Neural crest cell (in vitro differentiated cells): ENCODE results near the gene TMEM140. TPM values are rescaled to one million over a fixed set of nuclear protein-coding genes. Genes with fewer than 3 reads are reported as not detected.

Source experiments
- DNase-seq: peaks from one replicate; pipeline ENCODE4 v3.0.0; 2021; ENCODE audit warnings: low read depth, mixed read lengths, low spot score
- H3K27ac Mint-ChIP-seq: one replicate; pipeline ENCODE4 v1.8.0; 2021; ENCODE audit warnings: mild to moderate bottlenecking, mixed read lengths; ENCODE audit not compliant: unreplicated experiment
- H3K27me3 Mint-ChIP-seq: 2 replicates; pipeline ENCODE4 v1.8.0; 2021; ENCODE audit warnings: low read depth, mild to moderate bottlenecking, mixed read lengths
- H3K36me3 Mint-ChIP-seq: 2 replicates; pipeline ENCODE4 v1.8.0; 2021; ENCODE audit warnings: low read depth, mild to moderate bottlenecking, mixed read lengths
- H3K4me1 Mint-ChIP-seq: 2 replicates; pipeline ENCODE4 v1.8.0; 2021; ENCODE audit warnings: mixed read lengths
- H3K4me3 Mint-ChIP-seq: one replicate; pipeline ENCODE4 v1.8.0; 2021; ENCODE audit warnings: mild to moderate bottlenecking, mixed read lengths
- H3K9me3 Mint-ChIP-seq: 2 replicates; pipeline ENCODE4 v1.8.0; 2021; ENCODE audit warnings: mixed read lengths
- total RNA-seq: library from RNA; stranded (reverse); gene quantifications from 2 replicates; pipeline ENCODE4 v1.2.1, GENCODE V29; 2021
- TF ChIP-seq, protein P1 (sequence below): fragments of 200-600 bp; sonication (generic); conservative IDR thresholded peaks from 2 replicates; pipeline ENCODE4 v1.5.0; 2021; ENCODE audit warnings: antibody characterized with exemption, mild to moderate bottlenecking

The TMEM140 gene
- total RNA-seq, 1 donor from 2014 or later: 0.12 TPM

DNA sequence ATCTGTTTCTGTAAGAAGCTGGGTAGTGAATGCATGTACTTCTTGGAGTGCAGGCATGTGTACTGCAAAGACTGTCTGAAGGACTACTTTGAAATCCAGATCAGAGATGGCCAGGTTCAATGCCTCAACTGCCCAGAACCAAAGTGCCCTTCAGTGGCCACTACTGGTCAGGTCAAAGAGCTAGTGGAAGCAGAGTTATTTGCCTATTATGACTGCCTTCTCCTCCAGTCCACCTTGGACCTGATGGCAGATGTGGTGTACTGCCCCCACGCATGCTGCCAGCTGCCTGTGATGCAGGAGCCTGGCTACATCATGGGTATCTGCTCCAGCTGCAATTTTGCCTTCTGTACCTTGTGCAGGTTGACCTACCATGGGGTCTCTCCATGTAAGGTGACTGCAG, 18.9 kb upstream of the TMEM140 start:
- Mint-ChIP-seq H3K4me1 (no peaks in the 10 kb centered on the region), H3K36me3 (peaks cover 7% of the 10 kb centered on the region), H3K27me3 (no peaks in the 10 kb centered on the region), H3K27ac (no peak overlapping the region), H3K4me3 (no peak overlapping the region), H3K9me3 (peaks cover 5% of the 10 kb centered on the region)
- TF ChIP-seq, protein P1, sequence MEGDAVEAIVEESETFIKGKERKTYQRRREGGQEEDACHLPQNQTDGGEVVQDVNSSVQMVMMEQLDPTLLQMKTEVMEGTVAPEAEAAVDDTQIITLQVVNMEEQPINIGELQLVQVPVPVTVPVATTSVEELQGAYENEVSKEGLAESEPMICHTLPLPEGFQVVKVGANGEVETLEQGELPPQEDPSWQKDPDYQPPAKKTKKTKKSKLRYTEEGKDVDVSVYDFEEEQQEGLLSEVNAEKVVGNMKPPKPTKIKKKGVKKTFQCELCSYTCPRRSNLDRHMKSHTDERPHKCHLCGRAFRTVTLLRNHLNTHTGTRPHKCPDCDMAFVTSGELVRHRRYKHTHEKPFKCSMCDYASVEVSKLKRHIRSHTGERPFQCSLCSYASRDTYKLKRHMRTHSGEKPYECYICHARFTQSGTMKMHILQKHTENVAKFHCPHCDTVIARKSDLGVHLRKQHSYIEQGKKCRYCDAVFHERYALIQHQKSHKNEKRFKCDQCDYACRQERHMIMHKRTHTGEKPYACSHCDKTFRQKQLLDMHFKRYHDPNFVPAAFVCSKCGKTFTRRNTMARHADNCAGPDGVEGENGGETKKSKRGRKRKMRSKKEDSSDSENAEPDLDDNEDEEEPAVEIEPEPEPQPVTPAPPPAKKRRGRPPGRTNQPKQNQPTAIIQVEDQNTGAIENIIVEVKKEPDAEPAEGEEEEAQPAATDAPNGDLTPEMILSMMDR: no peak
- DNase-seq: no peak

DNA sequence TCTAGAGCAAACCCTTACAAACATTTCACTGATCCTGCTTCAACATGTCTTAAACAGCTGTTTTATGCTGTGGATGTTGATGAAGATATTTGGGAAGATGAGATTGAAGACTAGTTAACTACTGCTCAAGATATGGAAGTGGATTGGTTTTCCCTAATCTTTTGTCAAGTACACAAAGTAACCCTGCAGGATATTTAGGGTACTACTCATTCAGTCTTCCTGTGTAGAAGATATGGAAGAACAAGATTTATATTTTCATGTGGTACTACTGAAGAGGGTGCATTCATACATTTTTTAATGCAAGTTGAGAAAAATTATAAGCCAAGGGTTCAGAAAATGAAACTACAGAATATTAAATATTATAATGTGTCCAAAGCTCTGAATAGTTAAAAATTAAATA, 18.3 kb upstream of the TMEM140 start:
- Mint-ChIP-seq H3K9me3 (peaks cover 4% of the 10 kb centered on the region), H3K27me3 (no peaks in the 10 kb centered on the region), H3K27ac (no peak overlapping the region), H3K4me3 (no peak overlapping the region), H3K4me1 (no peaks in the 10 kb centered on the region), H3K36me3 (peaks cover 5% of the 10 kb centered on the region)
- TF ChIP-seq, protein P1: no peak
- no peak for DNase-seq

DNA sequence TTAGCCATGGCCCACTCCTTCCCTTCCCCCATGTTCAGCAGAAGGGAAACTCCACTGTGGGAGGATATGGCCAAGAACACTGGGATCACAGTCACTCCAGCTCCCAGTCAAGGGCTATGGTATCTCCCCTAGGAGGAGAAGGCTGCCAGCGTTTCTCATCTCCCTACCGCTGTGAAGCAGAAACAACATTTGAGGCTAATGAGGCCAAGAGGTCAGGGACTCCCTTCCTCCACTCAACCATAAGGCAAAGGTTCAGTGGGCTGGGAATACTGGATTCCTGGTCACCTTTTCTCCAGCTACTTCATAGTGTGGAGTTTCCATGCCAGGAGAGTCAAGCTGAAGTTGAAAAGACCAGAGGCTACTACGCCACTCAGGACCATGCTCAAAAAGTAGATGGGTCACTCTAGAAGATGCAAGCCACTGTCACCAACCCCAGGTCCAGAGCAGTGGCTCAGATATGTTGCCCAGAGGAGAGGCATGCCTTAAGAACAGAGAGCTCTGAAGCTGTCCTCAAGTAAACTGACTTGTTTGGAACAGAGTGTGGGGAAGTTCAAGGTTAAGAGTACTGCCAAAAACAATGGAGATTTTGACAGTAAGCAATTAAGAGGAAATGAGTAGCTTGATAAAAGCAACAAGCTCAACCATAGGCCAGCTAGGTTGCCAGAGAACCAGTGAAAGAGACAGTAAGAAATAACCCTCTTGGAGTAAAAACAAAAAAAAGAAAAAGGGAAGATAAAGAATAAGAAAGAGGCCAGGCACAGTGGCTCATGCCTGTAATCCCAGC, 3.8 kb upstream of the TMEM140 start:
- TF ChIP-seq, protein P1: no peak
- H3K4me1 Mint-ChIP-seq: no peaks in the 10 kb centered on the region
- no peak overlapping the region for H3K27ac Mint-ChIP-seq
- no peaks in the 10 kb centered on the region for H3K36me3 Mint-ChIP-seq
- no peak overlapping the region for H3K4me3 Mint-ChIP-seq
- no peaks in the 10 kb centered on the region for H3K27me3 Mint-ChIP-seq
- peaks cover 5% of the 10 kb centered on the region for H3K9me3 Mint-ChIP-seq
- DNase-seq: no peak

DNA sequence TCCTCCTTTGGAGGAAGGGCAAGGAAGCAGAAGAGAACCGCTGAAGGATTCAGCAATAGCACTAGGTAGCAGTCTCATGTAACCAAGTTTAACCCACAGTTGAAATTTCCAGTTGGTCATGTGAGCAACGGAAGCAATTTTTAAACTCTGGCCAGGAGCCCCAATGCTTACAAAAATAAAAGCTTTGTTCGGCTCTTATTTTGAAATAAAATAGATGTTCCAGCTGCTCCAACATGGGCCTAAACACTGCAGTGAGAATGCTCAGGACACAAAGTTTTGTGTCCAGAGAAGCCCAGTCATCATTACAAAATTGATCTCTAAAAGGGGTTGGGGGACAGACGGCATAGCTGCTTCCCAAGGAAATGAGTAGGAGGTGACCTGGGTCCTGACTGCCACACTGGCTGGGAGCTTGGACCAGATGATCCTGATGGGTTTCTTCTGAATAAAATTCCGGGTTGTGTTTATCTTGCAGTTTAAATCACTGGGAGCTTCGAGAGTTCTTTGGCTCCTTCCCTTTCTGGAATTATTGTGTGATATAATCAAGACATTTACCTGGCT, 452 bp upstream of the TMEM140 start:
- H3K4me3 Mint-ChIP-seq: no peak overlapping the region
- H3K36me3 Mint-ChIP-seq: no peaks in the 10 kb centered on the region
- no peak overlapping the region for H3K27ac Mint-ChIP-seq
- DNase-seq: no peak
- no peaks in the 10 kb centered on the region for H3K4me1 Mint-ChIP-seq
- no peaks in the 10 kb centered on the region for H3K9me3 Mint-ChIP-seq
- H3K27me3 Mint-ChIP-seq: no peaks in the 10 kb centered on the region
- TF ChIP-seq, protein P1: no peak

DNA sequence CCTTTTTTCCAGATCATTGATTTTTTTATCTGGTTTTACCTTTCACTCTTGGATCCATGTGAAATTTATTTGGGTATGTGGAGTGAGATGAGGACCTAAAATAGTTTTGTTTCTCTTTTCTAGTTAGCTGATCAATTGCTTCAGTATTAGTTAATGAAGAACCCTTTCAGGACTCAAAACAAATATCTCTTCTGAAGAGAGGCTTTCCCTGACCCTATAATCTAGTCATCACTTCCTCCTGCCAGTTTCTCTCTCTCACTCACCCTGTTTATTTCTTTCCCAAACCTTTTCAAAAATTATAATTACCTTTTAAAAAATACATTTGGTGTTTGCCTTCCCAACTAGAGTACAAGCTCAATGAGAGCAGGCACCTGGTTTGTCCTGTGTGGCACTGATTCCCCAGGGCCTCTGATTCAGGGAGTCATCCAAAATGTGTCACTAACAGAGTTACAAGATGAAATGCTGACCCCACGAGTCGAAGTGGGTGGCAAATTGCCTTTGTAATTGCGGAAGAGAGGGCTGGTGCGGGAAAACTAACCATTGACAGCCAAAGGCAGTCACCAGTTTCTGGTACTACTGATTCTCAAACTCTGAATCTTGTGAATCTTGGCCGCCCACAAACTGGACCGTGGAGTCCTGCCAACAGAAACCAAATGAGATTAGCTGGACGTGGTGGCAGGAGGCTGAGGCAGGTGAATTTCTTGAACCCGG, 2.4 kb downstream of the TMEM140 start:
- H3K27ac Mint-ChIP-seq: no peak overlapping the region
- H3K4me3 Mint-ChIP-seq: no peak overlapping the region
- peaks cover 21% of the 10 kb centered on the region for H3K9me3 Mint-ChIP-seq
- peaks cover 20% of the 10 kb centered on the region for H3K36me3 Mint-ChIP-seq
- no peaks in the 10 kb centered on the region for H3K27me3 Mint-ChIP-seq
- H3K4me1 Mint-ChIP-seq: no peaks in the 10 kb centered on the region
- TF ChIP-seq, protein P1: no peak
- DNase-seq: no peak
